Measurements from ENCODE around the gene TTLL10. TPM values are rescaled to one million over a fixed set of nuclear protein-coding genes. Genes with fewer than 3 reads are reported as not detected.

The TTLL10 gene
- polyA plus RNA-seq, 10 donors: 0.13 to 0.50 (median 0.27) TPM; not detected in 3

- DNase-seq: no peak
Measured at GRCh38 chr1:1233567-1233892, 59.9 kb downstream of the TTLL10 start.

- no peak for DNase-seq
Measured at GRCh38 chr1:1234180-1234808, 60.6 kb downstream of the TTLL10 start.

- no peak for DNase-seq
Measured at GRCh38 chr1:1235016-1235744, 61.5 kb downstream of the TTLL10 start.

- peak in 1 of 3 donors; percentile 51 for DNase-seq
Measured at GRCh38 chr1:1236176-1236763, 62.6 kb downstream of the TTLL10 start.

GRCh38 chr1:1236945-1237873 lies 63.5 kb downstream of the TTLL10 start:
- DNase-seq: peak in 1 of 3 donors; percentile 45

- DNase-seq: no peak
Measured at GRCh38 chr1:1237874-1238701, 64.4 kb downstream of the TTLL10 start.

GRCh38 chr1:1238702-1239178 lies 65.1 kb downstream of the TTLL10 start:
- no peak for DNase-seq

- DNase-seq: no peak
Measured at GRCh38 chr1:1239227-1239613, 65.5 kb downstream of the TTLL10 start.

GRCh38 chr1:1239614-1240347 lies 66.1 kb downstream of the TTLL10 start:
- DNase-seq: no peak

GRCh38 chr1:1240348-1240732 lies 66.7 kb downstream of the TTLL10 start:
- no peak for DNase-seq

GRCh38 chr1:1240822-1241587 lies 67.3 kb downstream of the TTLL10 start:
- DNase-seq: no peak

GRCh38 chr1:1241588-1242219 lies 68.0 kb downstream of the TTLL10 start:
- DNase-seq: no peak

GRCh38 chr1:1242461-1243265 lies 69.0 kb downstream of the TTLL10 start:
- no peak for DNase-seq

GRCh38 chr1:1243266-1243660 lies 69.6 kb downstream of the TTLL10 start:
- DNase-seq: no peak

GRCh38 chr1:1243807-1244191 lies 70.1 kb downstream of the TTLL10 start:
- DNase-seq: no peak

- no peak for DNase-seq
Measured at GRCh38 chr1:1244192-1244811, 70.6 kb downstream of the TTLL10 start.

- DNase-seq: no peak
Measured at GRCh38 chr1:1245178-1245816, 71.6 kb downstream of the TTLL10 start.
